ENCODE data around the gene PDE4B.

PDE4B gene

GRCh38 chr1:66256629-66257572 lies 464.2 kb downstream of the PDE4B start:
- TF ChIP-seq CTCF (IDR thresholded peaks at IDR 0.05; ENCODE audit: insufficient read depth, low read length, poor library complexity, severe bottlenecking) = no peak
- no peaks in the 10 kb centered on the region for H3K36me3 ChIP-seq (ENCODE audit: control insufficient read depth, insufficient read depth, low read length)
- no peaks in the 10 kb centered on the region for H3K27me3 ChIP-seq (replicated peaks; ENCODE audit: control insufficient read depth, insufficient read depth, low read length)
- DNase-seq (ENCODE audit: extremely low read depth, insufficient read length) = no peak
- no peak overlapping the region for H3K4me3 ChIP-seq (replicated peaks; ENCODE audit: low read depth, low read length)

- Histone ChIP-seq H3K4me3 (replicated peaks; ENCODE audit: low read depth, low read length) (no peak overlapping the region), H3K36me3 (ENCODE audit: control insufficient read depth, insufficient read depth, low read length) (no peaks in the 10 kb centered on the region), H3K27me3 (replicated peaks; ENCODE audit: control insufficient read depth, insufficient read depth, low read length) (no peaks in the 10 kb centered on the region)
- DNase-seq (ENCODE audit: extremely low read depth, insufficient read length) = no peak
- no peak for TF ChIP-seq CTCF (IDR thresholded peaks at IDR 0.05; ENCODE audit: insufficient read depth, low read length, poor library complexity, severe bottlenecking)
Measured at GRCh38 chr1:66258404-66259105, 465.9 kb downstream of the PDE4B start.

- Histone ChIP-seq H3K27me3 (replicated peaks; ENCODE audit: control insufficient read depth, insufficient read depth, low read length) (no peaks in the 10 kb centered on the region), H3K4me3 (replicated peaks; ENCODE audit: low read depth, low read length) (no peak overlapping the region), H3K36me3 (ENCODE audit: control insufficient read depth, insufficient read depth, low read length) (no peaks in the 10 kb centered on the region)
- DNase-seq (ENCODE audit: extremely low read depth, insufficient read length) = no peak
- no peak for TF ChIP-seq CTCF (IDR thresholded peaks at IDR 0.05; ENCODE audit: insufficient read depth, low read length, poor library complexity, severe bottlenecking)
Measured at GRCh38 chr1:66261364-66261763, 468.7 kb downstream of the PDE4B start.

GRCh38 chr1:66262208-66262963 lies 469.7 kb downstream of the PDE4B start:
- Histone ChIP-seq H3K4me3 (replicated peaks; ENCODE audit: low read depth, low read length) (no peak overlapping the region), H3K27me3 (replicated peaks; ENCODE audit: control insufficient read depth, insufficient read depth, low read length) (no peaks in the 10 kb centered on the region), H3K36me3 (ENCODE audit: control insufficient read depth, insufficient read depth, low read length) (no peaks in the 10 kb centered on the region)
- DNase-seq (ENCODE audit: extremely low read depth, insufficient read length) = no peak
- TF ChIP-seq CTCF (IDR thresholded peaks at IDR 0.05; ENCODE audit: insufficient read depth, low read length, poor library complexity, severe bottlenecking) = no peak

- Histone ChIP-seq H3K36me3 (ENCODE audit: control insufficient read depth, insufficient read depth, low read length) (no peaks in the 10 kb centered on the region), H3K4me3 (replicated peaks; ENCODE audit: low read depth, low read length) (no peak overlapping the region), H3K27me3 (replicated peaks; ENCODE audit: control insufficient read depth, insufficient read depth, low read length) (no peaks in the 10 kb centered on the region)
- TF ChIP-seq CTCF (IDR thresholded peaks at IDR 0.05; ENCODE audit: insufficient read depth, low read length, poor library complexity, severe bottlenecking) = no peak
- no peak for DNase-seq (ENCODE audit: extremely low read depth, insufficient read length)
Measured at GRCh38 chr1:66265268-66265667, 472.6 kb downstream of the PDE4B start.
